ENCODE measurements around the gene TOGARAM1. TPM values are rescaled to one million over a fixed set of nuclear protein-coding genes. Genes with fewer than 3 reads are reported as not detected.

TOGARAM1 gene
- polyA plus RNA-seq, 1 of the 3 experiments (the other 2 are of a cell fraction), result 2.1 TPM

GRCh38 chr14:45072126-45072525, 110.1 kb downstream of the TOGARAM1 start:
- CTCF ChIA-PET, result no interaction called here
- WGBS (ENCODE audit: low lambda C conversion rate), result 96% methylated on average over 6 of the region's 6 CpGs

GRCh38 chr14:45073231-45073879, 111.4 kb downstream of the TOGARAM1 start:
- ChIA-PET POLR2A (no interaction called here), CTCF (no interaction called here)
- DNase-seq, result no peak
- TF ChIP-seq TAF1 (IDR thresholded peaks at IDR 0.05; ENCODE audit: borderline replicate concordance, low read depth, low read length) (no peak), CTCF (IDR thresholded peaks at IDR 0.05) (no peak), CHD2 (IDR thresholded peaks at IDR 0.05; ENCODE audit: low read length, partially characterized antibody) (no peak), SIN3A (IDR thresholded peaks at IDR 0.05; ENCODE audit: borderline replicate concordance, low read depth, low read length) (no peak), FOXJ3 (CRISPR knock-in tag; IDR thresholded peaks at IDR 0.05) (no peak), GABPA (IDR thresholded peaks at IDR 0.05; ENCODE audit: low read depth) (no peak), TCF12 (IDR thresholded peaks at IDR 0.05) (no peak), POLR2AphosphoS5 (IDR thresholded peaks at IDR 0.05; ENCODE audit: low read depth, low read length) (no peak), NFIC (IDR thresholded peaks at IDR 0.05; ENCODE audit: borderline replicate concordance) (no peak), NRF1 (IDR thresholded peaks at IDR 0.05; ENCODE audit: low read depth, low read length) (no peak), SMC3 (IDR thresholded peaks at IDR 0.05; ENCODE audit: low read depth, low read length) (no peak), MAX (IDR thresholded peaks at IDR 0.05; ENCODE audit: low read depth) (no peak), IRF3 (IDR thresholded peaks at IDR 0.05; ENCODE audit: low read depth, low read length) (no peak), ZBTB33 (IDR thresholded peaks at IDR 0.05; ENCODE audit: borderline replicate concordance, low read depth) (no peak)
- Histone ChIP-seq H3K4me2 (no peak overlapping the region), H2AFZ (ENCODE audit: low read depth) (no peak overlapping the region), H3K9ac (no peak overlapping the region), H3K9me2 (no peaks in the 10 kb centered on the region), H4K20me1 (ENCODE audit: insufficient read depth) (no peaks in the 10 kb centered on the region), H3K27ac (ENCODE audit: low read depth in 2 of 2, low read length in 1 of 2) (no peak overlapping the region), H3K4me3 (ENCODE audit: low read depth in 2 of 2, low read length in 1 of 2) (no peak overlapping the region), H3K27me3 (ENCODE audit: insufficient read depth) (no peaks in the 10 kb centered on the region), H3F3A (replicated peaks; ENCODE audit: insufficient read depth) (no peaks in the 10 kb centered on the region), H3K9me3 (no peaks in the 10 kb centered on the region), H3K36me3 (replicated peaks in 1 of 2; ENCODE audit: control insufficient read depth in 1 of 2, insufficient read depth in 2 of 2, low read length in 1 of 2) (no peaks in the 10 kb centered on the region), H3K4me1 (ENCODE audit: control insufficient read depth in 1 of 2, insufficient read depth in 2 of 2, low read depth in 1 of 2, low read length in 1 of 2) (no peaks in the 10 kb centered on the region), H3K79me2 (ENCODE audit: insufficient read depth) (no peaks in the 10 kb centered on the region)
- WGBS (ENCODE audit: low lambda C conversion rate), result 94% methylated on average over 5 of the region's 5 CpGs

More at GRCh38 chr14:45072126-45072525, 110.1 kb downstream of the TOGARAM1 start:
- Histone ChIP-seq H4K20me1 (ENCODE audit: insufficient read depth) (no peaks in the 10 kb centered on the region), H3K27ac (ENCODE audit: low read depth in 2 of 2, low read length in 1 of 2) (no peak overlapping the region), H3K4me2 (no peak overlapping the region), H3K9ac (no peak overlapping the region), H3K9me2 (no peaks in the 10 kb centered on the region), H3K4me1 (ENCODE audit: control insufficient read depth in 1 of 2, insufficient read depth in 2 of 2, low read depth in 1 of 2, low read length in 1 of 2) (no peaks in the 10 kb centered on the region), H2AFZ (ENCODE audit: low read depth) (no peak overlapping the region), H3K36me3 (replicated peaks in 1 of 2; ENCODE audit: control insufficient read depth in 1 of 2, insufficient read depth in 2 of 2, low read length in 1 of 2) (no peaks in the 10 kb centered on the region), H3F3A (replicated peaks; ENCODE audit: insufficient read depth) (no peaks in the 10 kb centered on the region), H3K4me3 (ENCODE audit: low read depth in 2 of 2, low read length in 1 of 2) (no peak overlapping the region), H3K27me3 (ENCODE audit: insufficient read depth) (no peaks in the 10 kb centered on the region), H3K9me3 (no peaks in the 10 kb centered on the region), H3K79me2 (ENCODE audit: insufficient read depth) (no peaks in the 10 kb centered on the region)
- DNase-seq, result no peak
- TF ChIP-seq RFX5 (IDR thresholded peaks at IDR 0.05; ENCODE audit: low read length), result no peak
- TF ChIP-seq FOXJ3 (CRISPR knock-in tag; IDR thresholded peaks at IDR 0.05), result no peak
- TF ChIP-seq JUND (IDR thresholded peaks at IDR 0.05), result no peak
- POLR2A ChIA-PET, result no interaction called here
